MM.1S (cell line): ENCODE data around the gene RALGDS.

ENCODE experiments used
- DNase-seq: peaks from one replicate; pipeline ENCODE4 v3.0.0-alpha.2; 2015
- H2AFZ ChIP-seq: fragments of 300-600 bp; sonication (generic); 2 replicates; pipeline ENCODE4 v1.6.0; 2016; ENCODE audit warnings: antibody characterized with exemption, low read length
- H3F3A ChIP-seq: fragments of 300-600 bp; sonication (generic); 2 replicates; pipeline ENCODE4 v1.6.1; 2016; ENCODE audit warnings: mild to moderate bottlenecking, antibody characterized with exemption, low read length, moderate library complexity, mixed read lengths; ENCODE audit not compliant: insufficient read depth
- H3K27ac ChIP-seq: fragments of 300-600 bp; sonication (generic); 2 replicates; pipeline ENCODE4 v1.5.1; 2016; ENCODE audit warnings: mild to moderate bottlenecking, low read length
- H3K27me3 ChIP-seq: fragments of 300-600 bp; sonication (generic); replicated peaks from 2 replicates; pipeline ENCODE4 v1.6.0; 2016; ENCODE audit warnings: low read length; ENCODE audit not compliant: insufficient read depth
- H3K36me3 ChIP-seq: fragments of 300-600 bp; sonication (generic); replicated peaks from 2 replicates; pipeline ENCODE4 v1.6.1; 2016; ENCODE audit warnings: mild to moderate bottlenecking, low read length, mixed read lengths; ENCODE audit not compliant: insufficient read depth
- H3K4me1 ChIP-seq: fragments of 300-600 bp; sonication (generic); 2 replicates; pipeline ENCODE4 v1.6.1; 2016; ENCODE audit warnings: low read length, mixed read lengths
- H3K4me2 ChIP-seq: fragments of 300-600 bp; sonication (generic); 2 replicates; pipeline ENCODE4 v1.6.0; 2016; ENCODE audit warnings: low read depth, low read length
- H3K4me3 ChIP-seq: fragments of 300-600 bp; sonication (generic); 2 replicates; pipeline ENCODE4 v1.5.1; 2016; ENCODE audit warnings: low read length, mixed read lengths
- H3K79me2 ChIP-seq: fragments of 300-600 bp; sonication (generic); 2 replicates; pipeline ENCODE4 v1.6.1; 2016; ENCODE audit warnings: mixed run types, low read length, mixed read lengths
- H3K9ac ChIP-seq: fragments of 300-600 bp; sonication (generic); 2 replicates; pipeline ENCODE4 v1.6.1; 2016; ENCODE audit warnings: low read length, mixed read lengths
- H3K9me2 ChIP-seq: fragments of 300-600 bp; sonication (generic); replicated peaks from 2 replicates; pipeline ENCODE4 v1.6.1; 2016; ENCODE audit warnings: mild to moderate bottlenecking, low read length, mixed read lengths; ENCODE audit not compliant: insufficient read depth
- H3K9me3 ChIP-seq: fragments of 300-600 bp; sonication (generic); replicated peaks from 2 replicates; pipeline ENCODE4 v1.6.1; 2016; ENCODE audit warnings: mild to moderate bottlenecking, low read length, mixed read lengths; ENCODE audit not compliant: insufficient read depth
- H4K20me1 ChIP-seq: fragments of 300-600 bp; sonication (generic); 2 replicates; pipeline ENCODE4 v1.6.1; 2016; ENCODE audit warnings: mild to moderate bottlenecking, low read length, moderate library complexity, mixed read lengths; ENCODE audit not compliant: insufficient read depth
- CTCF ChIP-seq: fragments of 300-600 bp; sonication (generic); IDR thresholded peaks from 2 replicates; pipeline ENCODE4 v1.5.1; 2016; ENCODE audit warnings: antibody characterized with exemption, low read length, mixed read lengths
- EZH2 ChIP-seq: fragments of 300-600 bp; sonication (generic); optimal IDR thresholded peaks from 2 replicates; pipeline ENCODE3; 2017; ENCODE audit warnings: low read depth, mild to moderate bottlenecking, antibody characterized with exemption, low read length, mixed read lengths
- EZH2phosphoT487 ChIP-seq: fragments of 300-600 bp; sonication (generic); IDR thresholded peaks from 2 replicates; pipeline ENCODE4 v1.6.1; 2018; ENCODE audit warnings: antibody characterized with exemption, low read length

The RALGDS gene

DNA sequence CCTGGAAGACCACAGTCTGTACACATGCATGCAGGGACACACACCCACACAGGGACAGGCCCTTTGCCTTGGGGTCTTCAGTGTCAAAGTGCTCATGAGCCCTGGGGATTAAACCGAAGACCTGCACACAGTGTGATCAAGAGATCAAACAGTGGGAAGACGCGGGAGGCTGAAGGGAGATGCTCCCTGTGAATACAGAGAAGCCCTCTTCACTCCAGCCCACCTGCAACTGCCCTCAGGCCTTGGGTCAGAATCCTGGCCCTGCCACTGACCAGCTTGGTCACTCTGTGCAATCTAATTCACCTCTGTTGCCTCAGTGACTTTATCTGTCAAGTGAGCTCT is 2.9 kb downstream of the RALGDS start:
- no peaks in the 10 kb centered on the region for H3K9me2 ChIP-seq
- no peak overlapping the region for H3K27ac ChIP-seq
- DNase-seq, result no peak
- no peaks in the 10 kb centered on the region for H3K27me3 ChIP-seq
- no peak overlapping the region for H3K4me3 ChIP-seq
- H3K4me1 ChIP-seq, result 0 out of 2 replicates have a peak, but pooled peaks cover 3% of the 10 kb centered on the region
- H3F3A ChIP-seq, result peaks cover 6% of the 10 kb centered on the region; the same call in 1 of the 2 replicates
- no peak overlapping the region for H2AFZ ChIP-seq
- no peaks in the 10 kb centered on the region for H4K20me1 ChIP-seq
- peaks cover 17% of the 10 kb centered on the region for H3K79me2 ChIP-seq
- no peaks in the 10 kb centered on the region for H3K9me3 ChIP-seq
- no peak overlapping the region for H3K4me2 ChIP-seq
- H3K9ac ChIP-seq, result no peak overlapping the region
- H3K36me3 ChIP-seq, result no peaks in the 10 kb centered on the region
- TF ChIP-seq EZH2phosphoT487 (no peak), EZH2 (no peak), CTCF (no peak)

- Histone ChIP-seq H4K20me1 (no peaks in the 10 kb centered on the region), H3K4me2 (no peak overlapping the region), H2AFZ (no peak overlapping the region), H3K9ac (no peak overlapping the region), H3K27ac (no peak overlapping the region), H3K9me2 (no peaks in the 10 kb centered on the region), H3K36me3 (no peaks in the 10 kb centered on the region), H3K4me1 (0 out of 2 replicates have a peak, but pooled peaks cover 3% of the 10 kb centered on the region), H3K79me2 (peaks cover 17% of the 10 kb centered on the region), H3K4me3 (no peak overlapping the region), H3F3A (peaks cover 6% of the 10 kb centered on the region; the same call in 1 of the 2 replicates), H3K9me3 (no peaks in the 10 kb centered on the region), H3K27me3 (no peaks in the 10 kb centered on the region)
- no peak for TF ChIP-seq EZH2phosphoT487
- no peak for TF ChIP-seq CTCF
- no peak for TF ChIP-seq EZH2
- no peak for DNase-seq
Measured at GRCh38 chr9:133117271-133118178, 3.5 kb downstream of the RALGDS start.

DNA sequence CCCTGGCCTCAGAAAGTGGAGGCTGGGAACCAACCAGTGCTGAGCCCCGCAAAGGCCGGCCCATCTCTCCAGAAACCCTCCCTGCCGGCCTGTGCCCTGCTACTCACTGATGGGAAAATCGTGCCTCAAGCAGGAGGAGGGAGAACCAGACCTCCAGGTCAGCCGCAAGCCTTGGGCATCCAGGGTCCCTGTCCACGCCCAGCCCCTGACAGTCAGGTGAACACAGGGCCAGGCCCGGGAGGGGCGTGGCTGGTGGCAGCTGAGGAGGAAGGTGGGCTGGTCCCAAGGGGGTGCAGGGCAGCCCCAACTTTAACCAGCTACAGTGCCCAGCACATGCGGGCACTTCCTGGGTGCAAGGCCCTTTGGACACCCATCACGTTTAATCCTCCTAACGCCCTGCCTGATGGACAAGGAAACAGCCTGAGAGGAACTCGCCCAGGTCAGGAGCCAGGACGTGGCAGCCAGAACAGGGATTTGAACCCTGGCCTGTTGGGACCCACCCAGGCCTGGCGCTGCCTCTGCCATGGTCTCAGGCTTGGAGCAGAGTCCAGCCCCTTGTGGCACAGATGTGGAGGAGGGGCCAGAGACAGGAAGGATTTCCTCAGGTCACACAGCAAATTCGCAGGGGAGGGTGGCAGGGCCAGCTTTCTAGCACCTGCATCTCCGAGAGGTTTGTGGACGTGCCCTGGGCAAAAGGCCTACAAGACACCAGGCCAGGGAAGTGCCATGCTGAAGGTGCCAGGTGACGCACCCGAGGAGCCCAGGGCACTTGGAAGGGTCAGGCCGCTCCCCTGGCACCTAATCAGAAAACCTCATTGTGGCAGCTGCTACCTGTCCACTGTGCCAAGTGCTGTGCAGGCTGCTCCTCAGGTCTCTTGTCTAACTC is 4.5 kb downstream of the RALGDS start:
- no peak overlapping the region for H3K27ac ChIP-seq
- no peak for TF ChIP-seq EZH2
- no peak for TF ChIP-seq CTCF
- TF ChIP-seq EZH2phosphoT487, result no peak
- no peak overlapping the region for H3K9ac ChIP-seq
- no peaks in the 10 kb centered on the region for H4K20me1 ChIP-seq
- peaks cover 2% of the 10 kb centered on the region; the same call in 1 of the 2 replicates for H3F3A ChIP-seq
- no peaks in the 10 kb centered on the region for H3K27me3 ChIP-seq
- peaks cover 17% of the 10 kb centered on the region for H3K79me2 ChIP-seq
- no peak overlapping the region for H3K4me3 ChIP-seq
- H3K9me2 ChIP-seq, result no peaks in the 10 kb centered on the region
- H3K4me1 ChIP-seq, result 0 out of 2 replicates have a peak, but pooled peaks cover 2% of the 10 kb centered on the region
- no peaks in the 10 kb centered on the region for H3K9me3 ChIP-seq
- H3K36me3 ChIP-seq, result no peaks in the 10 kb centered on the region
- no peak for DNase-seq
- no peak overlapping the region for H2AFZ ChIP-seq
- H3K4me2 ChIP-seq, result no peak overlapping the region
